Measurements from ENCODE around the gene ZNF382. TPM values are rescaled to one million over a fixed set of nuclear protein-coding genes. Genes with fewer than 3 reads are reported as not detected.
"Not testable (repeated sequence)": the region's sequence is repeated elsewhere in the genome, so short reads cannot be mapped to it uniquely, and the experiment has no call there.

ZNF382 gene
- 5.4 TPM for polyA plus RNA-seq
- long read RNA-seq, donor 1, partial matches to known transcripts, result 6 of 7 reads
- long read RNA-seq, donor 1, other reads (novel, unspliced or antisense), result 0 of 7 reads
- long read RNA-seq, donor 2, result 0 reads
- long read RNA-seq, donor 3, result 0 reads
- long read RNA-seq, donor 4, result 0 reads
- long read RNA-seq, donor 5, result 0 reads
- long read RNA-seq, donor 6, result 0 reads
- long read RNA-seq, donor 7, result 0 reads
- long read RNA-seq, donor 8, result 0 reads
- long read RNA-seq, donor 9, result 0 reads
- long read RNA-seq, donor 10, result 0 reads
- long read RNA-seq, donor 11, result 0 reads

DNA sequence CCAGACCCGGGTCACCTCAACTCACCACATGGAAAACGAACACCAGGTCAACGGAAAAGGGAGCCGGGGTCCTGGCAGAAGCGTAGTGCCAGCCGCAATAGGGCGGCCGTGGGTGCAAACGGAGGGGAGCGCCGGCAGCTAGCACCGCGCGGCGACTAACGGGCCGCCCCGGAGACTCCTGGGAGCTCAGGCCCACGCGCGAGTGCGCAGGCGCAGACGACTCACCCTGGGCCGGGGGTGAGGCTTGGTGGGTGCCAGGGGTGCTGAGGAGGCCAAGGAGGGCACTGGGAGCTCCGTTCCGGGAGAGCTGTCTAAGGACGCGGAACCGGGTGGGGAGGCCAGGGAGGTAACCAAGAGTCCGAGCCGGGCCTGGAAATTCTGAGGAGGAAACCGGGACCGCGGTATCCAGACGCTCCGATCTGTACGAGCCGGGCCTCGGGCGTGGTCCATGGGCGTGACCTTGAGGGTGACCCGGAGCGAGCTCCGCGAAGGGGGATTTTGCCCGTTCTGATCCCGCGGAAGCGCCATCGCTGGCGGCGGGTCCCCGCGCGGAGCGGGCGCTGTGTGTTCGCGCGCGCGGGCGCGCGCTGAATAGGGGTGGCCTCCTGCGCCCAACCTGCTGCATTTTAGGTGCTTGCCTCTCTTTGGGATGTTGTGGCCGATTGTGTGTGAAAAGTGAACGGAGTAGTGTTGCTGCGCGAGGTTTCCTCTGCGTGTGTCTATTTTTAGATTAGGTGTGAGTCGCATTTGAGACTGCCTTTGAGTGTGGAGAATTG, at the start of gene ZNF382:
ZNF382 (plus strand) TSS at position 213 of the 776 bp plus-strand sequence. CDS start 4,602 bp downstream, outside the sequence.
- H3K9me3 ChIP-seq (ENCODE audit: control insufficient read depth, low read depth, low read length), result no peaks in the 10 kb centered on the region
- no peaks in the 10 kb centered on the region for H3K27me3 ChIP-seq (ENCODE audit: control insufficient read depth, insufficient read depth, low read length)
- 5% methylated on average over 4 of the region's 73 CpGs for WGBS (ENCODE audit: insufficient coverage, low lambda C conversion rate)
- H3K36me3 ChIP-seq (ENCODE audit: control insufficient read depth, insufficient read depth, low read length), result no peaks in the 10 kb centered on the region
- peak within 1 kb of the TSS; percentile 66 for H3K4me3 ChIP-seq (ENCODE audit: low read length)
- peaks cover 5% of the 10 kb centered on the region for H3K4me1 ChIP-seq (ENCODE audit: control insufficient read depth, insufficient read depth, low read length)
- peak within 1 kb of the TSS; percentile 19 for H3K27ac ChIP-seq (ENCODE audit: low read length)
- DNase-seq, result peak; percentile 51 to 63

DNA sequence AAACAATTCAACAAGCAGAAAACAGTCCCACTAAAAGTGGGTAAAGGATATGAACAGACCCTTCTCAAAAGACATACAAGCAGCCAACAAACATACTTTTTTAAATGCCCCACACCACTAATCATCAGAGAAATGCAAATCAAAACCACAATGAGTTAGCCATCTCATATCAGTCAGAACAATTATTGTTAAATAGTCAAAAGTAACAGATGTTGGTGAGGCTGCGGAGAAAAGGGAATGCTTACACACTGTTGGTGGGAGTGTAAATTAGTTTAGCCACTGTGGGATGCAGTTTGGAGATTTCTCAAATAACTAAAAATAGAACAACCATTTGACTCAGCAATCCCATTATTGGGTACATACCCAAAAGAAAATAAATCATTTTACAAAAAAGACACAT, 40.7 kb upstream of the ZNF382 start:
- DNase-seq, result no peak
- no peak overlapping the region for H3K4me3 ChIP-seq (ENCODE audit: low read length)
- H3K27me3 ChIP-seq (ENCODE audit: control insufficient read depth, insufficient read depth, low read length), result no peaks in the 10 kb centered on the region
- no peak overlapping the region for H3K27ac ChIP-seq (ENCODE audit: low read length)
- WGBS (ENCODE audit: insufficient coverage, low lambda C conversion rate), result no CpG with 5 or more reads among the region's 1 CpG
- peaks cover 19% of the 10 kb centered on the region for H3K36me3 ChIP-seq (ENCODE audit: control insufficient read depth, insufficient read depth, low read length)
- H3K9me3 ChIP-seq (ENCODE audit: control insufficient read depth, low read depth, low read length), result peaks cover 55% of the 10 kb centered on the region
- no peaks in the 10 kb centered on the region for H3K4me1 ChIP-seq (ENCODE audit: control insufficient read depth, insufficient read depth, low read length)

GRCh38 chr19:36572593-36573019, 32.5 kb upstream of the ZNF382 start:
- H3K4me1 ChIP-seq (ENCODE audit: control insufficient read depth, insufficient read depth, low read length), result peaks cover 5% of the 10 kb centered on the region
- H3K4me3 ChIP-seq (ENCODE audit: low read length), result peak overlapping the region; percentile 98
- H3K9me3 ChIP-seq (ENCODE audit: control insufficient read depth, low read depth, low read length), result peaks cover 23% of the 10 kb centered on the region
- WGBS (ENCODE audit: insufficient coverage, low lambda C conversion rate), result 0% methylated on average over 2 of the region's 11 CpGs
- DNase-seq, result no peak
- peak overlapping the region; percentile 94 for H3K27ac ChIP-seq (ENCODE audit: low read length)
- H3K36me3 ChIP-seq (ENCODE audit: control insufficient read depth, insufficient read depth, low read length), result peaks cover 24% of the 10 kb centered on the region
- H3K27me3 ChIP-seq (ENCODE audit: control insufficient read depth, insufficient read depth, low read length), result no peaks in the 10 kb centered on the region

DNA sequence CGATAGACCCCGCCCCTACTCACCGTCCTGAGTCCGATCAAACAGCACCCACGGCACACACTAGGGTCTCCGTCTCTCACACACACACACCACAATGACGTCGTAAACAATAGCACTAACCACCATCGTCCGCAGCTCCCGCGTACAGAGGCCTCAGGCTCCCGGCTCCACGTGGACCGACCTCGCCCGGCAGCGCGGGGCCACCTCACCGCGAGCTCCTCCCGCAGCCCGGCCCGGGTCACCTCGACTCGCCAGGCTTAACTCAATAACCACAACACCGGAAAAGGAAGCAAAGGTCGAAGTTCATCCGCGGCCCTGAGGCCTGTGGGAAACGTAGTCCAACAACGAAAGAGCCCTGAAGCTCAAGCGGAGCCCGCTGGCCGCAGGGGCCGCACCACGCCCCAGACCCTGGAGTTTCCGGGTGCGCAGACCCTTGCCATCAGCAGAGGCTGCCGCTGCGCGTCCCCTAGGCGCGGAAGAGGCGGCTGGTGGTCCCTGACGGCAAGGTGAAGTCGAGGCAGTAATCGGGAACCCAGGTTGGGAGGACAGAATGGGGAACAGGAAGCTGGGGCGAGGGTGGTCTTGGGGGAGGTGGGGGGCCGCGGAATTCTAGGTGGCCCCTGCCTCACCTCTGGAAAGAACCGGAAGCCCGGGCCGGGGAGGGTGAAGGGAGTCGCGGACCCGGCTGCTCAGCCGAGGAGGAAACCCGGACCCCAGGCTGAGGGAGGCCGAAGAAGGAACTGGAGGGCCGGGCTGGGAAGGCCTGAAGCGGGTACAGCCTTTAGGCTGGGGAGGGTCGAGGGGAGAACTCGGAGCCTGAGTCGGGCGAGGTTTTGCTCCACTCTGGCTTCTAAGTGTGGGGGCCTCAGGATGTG, 31.9 kb upstream of the ZNF382 start, which contains the start of gene ZNF529:
ZNF529 (minus strand) TSS at position 273 of the 875 bp plus-strand sequence. CDS start 946 bp downstream, outside the sequence.
- no CpG with 5 or more reads among the region's 66 CpGs for WGBS (ENCODE audit: insufficient coverage, low lambda C conversion rate)
- peaks cover 5% of the 10 kb centered on the region for H3K4me1 ChIP-seq (ENCODE audit: control insufficient read depth, insufficient read depth, low read length)
- DNase-seq, result peak; percentile 93 to 98
- H3K27ac ChIP-seq (ENCODE audit: low read length), result peak within 1 kb of the TSS; percentile 94
- no peaks in the 10 kb centered on the region for H3K27me3 ChIP-seq (ENCODE audit: control insufficient read depth, insufficient read depth, low read length)
- peaks cover 25% of the 10 kb centered on the region for H3K36me3 ChIP-seq (ENCODE audit: control insufficient read depth, insufficient read depth, low read length)
- H3K4me3 ChIP-seq (ENCODE audit: low read length), result peak within 1 kb of the TSS; percentile 98
- peaks cover 23% of the 10 kb centered on the region for H3K9me3 ChIP-seq (ENCODE audit: control insufficient read depth, low read depth, low read length)

DNA sequence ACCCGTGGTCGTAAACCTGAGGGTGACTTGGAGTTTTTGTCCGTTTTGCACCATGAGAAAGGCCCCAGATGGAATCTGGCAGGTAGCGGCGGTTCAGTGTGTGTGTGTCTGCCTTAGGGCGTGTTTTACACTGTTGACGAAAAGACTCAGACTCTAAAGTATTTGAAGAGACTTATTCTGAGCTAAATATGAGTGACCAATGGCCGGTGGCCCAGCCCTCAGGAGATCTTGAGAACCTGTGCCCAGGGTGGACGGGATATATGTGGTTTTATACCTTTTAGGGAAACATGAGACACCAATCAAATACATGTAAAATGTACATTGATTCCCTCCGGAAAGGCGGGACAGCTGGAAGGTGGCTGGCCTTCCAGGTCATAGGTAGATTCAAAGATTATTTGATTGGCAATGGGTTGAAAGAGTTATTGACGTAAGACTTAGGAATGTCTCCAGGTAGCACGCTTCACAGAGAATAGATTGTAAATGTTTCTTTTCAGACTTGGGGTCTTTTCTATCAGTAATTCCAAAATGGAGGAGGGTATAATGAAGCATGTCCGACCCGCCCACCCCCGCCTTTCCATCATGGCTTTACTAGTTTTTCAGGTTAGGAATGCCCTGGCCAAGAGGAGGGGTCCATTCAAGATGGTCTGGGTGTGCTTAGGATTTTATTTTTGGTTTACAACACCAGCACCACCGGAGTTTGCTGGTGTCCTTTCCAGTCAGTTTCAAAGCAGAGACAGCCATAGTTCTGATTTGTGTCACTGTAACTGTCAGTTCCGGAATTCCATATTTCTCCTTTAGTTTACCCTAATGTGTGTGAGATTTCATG, 31.0 kb upstream of the ZNF382 start:
- peak; percentile 1 to 41 for DNase-seq
- WGBS (ENCODE audit: insufficient coverage, low lambda C conversion rate), result 36% methylated on average over 2 of the region's 18 CpGs
- Histone ChIP-seq H3K27me3 (ENCODE audit: control insufficient read depth, insufficient read depth, low read length) (no peaks in the 10 kb centered on the region), H3K27ac (ENCODE audit: low read length) (peak overlapping the region; percentile 94), H3K36me3 (ENCODE audit: control insufficient read depth, insufficient read depth, low read length) (peaks cover 25% of the 10 kb centered on the region), H3K4me3 (ENCODE audit: low read length) (peak overlapping the region; percentile 98), H3K9me3 (ENCODE audit: control insufficient read depth, low read depth, low read length) (peaks cover 27% of the 10 kb centered on the region), H3K4me1 (ENCODE audit: control insufficient read depth, insufficient read depth, low read length) (peaks cover 5% of the 10 kb centered on the region)

- Histone ChIP-seq H3K4me1 (ENCODE audit: control insufficient read depth, insufficient read depth, low read length) (peaks cover 5% of the 10 kb centered on the region), H3K27ac (ENCODE audit: low read length) (no peak overlapping the region), H3K4me3 (ENCODE audit: low read length) (peak overlapping the region; percentile 98), H3K36me3 (ENCODE audit: control insufficient read depth, insufficient read depth, low read length) (peaks cover 26% of the 10 kb centered on the region), H3K9me3 (ENCODE audit: control insufficient read depth, low read depth, low read length) (peaks cover 27% of the 10 kb centered on the region), H3K27me3 (ENCODE audit: control insufficient read depth, insufficient read depth, low read length) (no peaks in the 10 kb centered on the region)
- no peak for DNase-seq
- WGBS (ENCODE audit: insufficient coverage, low lambda C conversion rate), result no CpG with 5 or more reads among the region's 2 CpGs
These were observed 30.4 kb upstream of the ZNF382 start for GRCh38 chr19:36574741-36575140.

DNA sequence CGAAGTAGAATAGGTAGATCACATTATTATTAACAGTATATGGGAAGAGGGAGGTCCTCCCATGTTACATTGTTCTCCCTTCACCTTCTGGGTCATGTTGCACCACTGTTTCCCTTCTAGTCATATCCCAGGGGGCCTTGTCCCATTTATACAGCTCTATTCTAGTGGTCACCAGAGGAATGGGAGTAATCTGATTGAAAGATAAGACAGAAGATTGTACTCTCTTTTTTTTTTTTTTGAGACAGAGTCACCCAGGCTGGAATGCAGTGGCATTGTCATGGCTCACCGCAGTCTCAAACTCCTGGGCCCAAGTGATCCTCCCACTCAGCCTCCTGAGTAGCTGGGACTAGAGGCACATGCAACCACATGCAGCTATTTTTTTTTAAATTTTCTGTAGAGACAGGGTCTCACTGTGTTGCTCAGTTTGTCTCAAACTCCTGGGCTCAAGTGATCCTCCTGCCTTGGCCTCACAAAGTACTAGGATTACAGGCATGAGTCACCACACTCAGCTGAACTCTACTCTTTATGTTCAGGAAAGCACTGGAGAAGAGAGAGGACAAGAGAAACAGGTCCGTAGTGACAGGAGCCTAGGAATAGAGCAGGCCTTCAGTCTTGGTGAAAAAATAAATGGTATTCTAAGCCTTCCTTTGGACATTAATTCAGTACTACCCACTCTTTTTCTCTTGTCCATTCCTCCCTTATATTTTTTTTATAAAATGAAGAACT, 27.7 kb upstream of the ZNF382 start:
- Histone ChIP-seq H3K4me3 (ENCODE audit: low read length) (no peak overlapping the region), H3K36me3 (ENCODE audit: control insufficient read depth, insufficient read depth, low read length) (peaks cover 28% of the 10 kb centered on the region), H3K27ac (ENCODE audit: low read length) (no peak overlapping the region), H3K9me3 (ENCODE audit: control insufficient read depth, low read depth, low read length) (peaks cover 31% of the 10 kb centered on the region), H3K4me1 (ENCODE audit: control insufficient read depth, insufficient read depth, low read length) (no peaks in the 10 kb centered on the region), H3K27me3 (ENCODE audit: control insufficient read depth, insufficient read depth, low read length) (no peaks in the 10 kb centered on the region)
- DNase-seq, result no peak
- no CpG with 5 or more reads among the region's 3 CpGs for WGBS (ENCODE audit: insufficient coverage, low lambda C conversion rate)

DNA sequence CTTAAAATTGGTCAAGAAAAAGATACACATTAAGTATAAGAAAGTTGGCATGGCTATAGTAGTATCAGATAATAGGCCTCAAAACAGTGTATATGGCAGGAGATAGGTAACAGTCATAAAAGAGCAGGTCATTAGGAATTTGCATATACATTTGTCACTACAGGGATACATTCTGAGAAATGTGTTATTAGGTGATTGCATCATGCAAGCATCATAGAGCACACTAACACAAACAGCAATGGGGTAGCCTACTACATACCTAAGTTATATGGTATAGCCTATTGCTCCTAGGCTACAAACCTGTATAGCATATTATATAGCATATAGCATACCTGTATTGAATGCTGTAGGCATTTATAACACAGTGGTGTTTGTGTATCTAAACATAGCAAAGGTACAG, 25.9 kb upstream of the ZNF382 start:
- Histone ChIP-seq H3K4me3 (ENCODE audit: low read length) (no peak overlapping the region), H3K27ac (ENCODE audit: low read length) (no peak overlapping the region), H3K9me3 (ENCODE audit: control insufficient read depth, low read depth, low read length) (peaks cover 33% of the 10 kb centered on the region), H3K36me3 (ENCODE audit: control insufficient read depth, insufficient read depth, low read length) (peaks cover 32% of the 10 kb centered on the region), H3K4me1 (ENCODE audit: control insufficient read depth, insufficient read depth, low read length) (no peaks in the 10 kb centered on the region), H3K27me3 (ENCODE audit: control insufficient read depth, insufficient read depth, low read length) (no peaks in the 10 kb centered on the region)
- no peak for DNase-seq

DNA sequence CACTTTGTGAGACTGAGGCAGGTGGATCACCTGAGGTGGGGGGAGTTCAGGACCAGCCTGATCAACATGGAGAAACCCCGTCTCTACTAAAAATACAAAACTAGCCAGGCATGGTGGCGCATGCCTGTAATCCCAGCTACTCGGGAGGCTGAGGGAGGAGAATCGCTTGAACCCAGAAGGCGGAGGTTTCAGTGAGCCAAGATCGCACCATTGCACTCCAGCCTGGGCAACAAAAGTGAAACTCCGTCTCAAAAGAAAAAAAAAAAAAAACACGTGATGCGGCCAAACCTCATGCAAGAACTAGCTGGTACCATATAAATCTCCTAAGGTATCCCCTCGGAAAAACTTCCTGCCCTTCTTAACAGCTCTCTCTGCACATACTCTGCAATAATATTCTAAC, 2.4 kb upstream of the ZNF382 start:
- not testable (repeated sequence) for H3K36me3 ChIP-seq (ENCODE audit: control insufficient read depth, insufficient read depth, low read length); H3K27ac ChIP-seq (ENCODE audit: low read length); H3K27me3 ChIP-seq (ENCODE audit: control insufficient read depth, insufficient read depth, low read length); H3K9me3 ChIP-seq (ENCODE audit: control insufficient read depth, low read depth, low read length); DNase-seq; H3K4me3 ChIP-seq (ENCODE audit: low read length); H3K4me1 ChIP-seq (ENCODE audit: control insufficient read depth, insufficient read depth, low read length)
- WGBS (ENCODE audit: insufficient coverage, low lambda C conversion rate), result 100% methylated on average over 1 of the region's 10 CpGs
